Measurements from ENCODE around the gene BEAN1. TPM values are rescaled to one million over a fixed set of nuclear protein-coding genes. Genes with fewer than 3 reads are reported as not detected.

BEAN1 gene
- total and polyA plus RNA-seq, 3 experiments from 2014 or later: 0.09 TPM; not detected in 2

DNA sequence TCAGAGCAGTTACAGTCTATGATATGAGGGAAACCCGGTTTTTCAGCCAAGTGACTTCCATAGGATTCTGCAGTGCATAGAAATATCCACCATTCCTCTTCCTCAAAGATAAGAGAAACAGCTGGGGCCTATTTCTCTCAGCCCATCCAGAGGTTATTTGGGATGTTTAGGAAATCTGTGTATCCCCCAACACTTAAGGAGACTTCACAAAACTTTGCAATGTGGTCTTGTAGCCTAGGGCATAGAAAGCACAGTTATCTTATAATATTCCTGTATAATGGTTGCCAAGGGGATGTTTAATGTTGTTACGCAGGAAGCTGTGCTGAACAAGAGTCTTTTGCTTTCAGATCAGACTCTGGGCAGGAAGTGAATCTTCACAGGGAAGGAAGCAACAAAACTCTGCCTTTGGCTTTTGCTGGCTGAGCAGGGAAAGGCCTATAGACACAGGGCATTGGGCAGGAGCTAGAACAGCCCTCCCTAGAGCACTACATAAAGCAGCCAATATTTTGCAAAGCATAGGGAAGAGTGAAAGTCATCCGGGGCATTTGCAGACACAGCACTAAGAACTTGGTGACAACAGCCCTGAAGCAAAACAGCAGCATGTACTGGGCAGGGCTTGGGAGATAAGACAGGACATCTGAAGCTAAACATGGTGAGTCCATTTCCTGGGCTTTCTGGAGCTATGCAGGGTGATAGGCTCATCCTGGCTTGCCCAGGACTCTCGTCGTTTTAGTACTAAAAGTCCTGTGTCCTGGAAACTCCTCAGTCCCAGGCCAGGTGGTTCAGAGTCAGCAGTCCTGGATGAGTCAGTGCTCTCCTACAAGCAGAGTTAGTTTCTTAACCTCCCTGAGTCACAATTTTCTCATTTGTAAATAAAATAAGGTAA, 18.7 kb upstream of the BEAN1 start:
- peak in 2 of 5 donors; percentile 48 to 64 for DNase-seq
- ChIA-PET POLR2A (no interaction called here), CTCF (interaction anchor here (1.1 to 6.9 kb wide), 9 partner anchors 71 to 465 kb away, joined by 3 to 61 read pairs (median 8); partner anchors contain the start of gene CMTM2)
- Histone ChIP-seq H3K9me3 (ENCODE audit: low read length) (no peaks in the 10 kb centered on the region), H3K27ac (ENCODE audit: low read depth, low read length) (no peak overlapping the region), H3K27me3 (ENCODE audit: insufficient read depth, low read length, poor library complexity, severe bottlenecking) (no peaks in the 10 kb centered on the region), H3K4me1 (ENCODE audit: insufficient read depth, low read length) (peaks cover 21% of the 10 kb centered on the region), H3K4me3 (ENCODE audit: low read length) (peak overlapping the region; percentile 58), H3K36me3 (ENCODE audit: insufficient read depth, low read length) (no peaks in the 10 kb centered on the region)
- Mint-ChIP-seq H3K4me1 (peaks cover 25 to 29% (median 28%) of the 10 kb centered on the region in 3 donors), H3K9me3 (peaks cover 2 to 7% (median 6%) of the 10 kb centered on the region in 5 donors), H3K27me3 (peaks cover 3 to 12% of the 10 kb centered on the region in 2 donors), H3K36me3 (peaks cover 8 to 17% (median 16%) of the 10 kb centered on the region in 3 donors), H3K4me3 (peak overlapping the region; percentile 82 to 94 (median 90)), H3K27ac (peak overlapping the region; percentile 45 to 94 (median 90))

GRCh38 chr16:66409156-66409555, 17.9 kb upstream of the BEAN1 start:
- Mint-ChIP-seq H3K27ac (peak overlapping the region in 5 of 8 donors; percentile 13 to 93 (median 76)), H3K4me3 (peak overlapping the region in 6 of 7 donors; percentile 82 to 94 (median 90)), H3K36me3 (peaks cover 8 to 17% (median 16%) of the 10 kb centered on the region in 3 donors), H3K9me3 (peaks cover 2 to 7% (median 6%) of the 10 kb centered on the region in 5 donors), H3K4me1 (peaks cover 25 to 29% (median 28%) of the 10 kb centered on the region in 3 donors), H3K27me3 (peaks cover 3 to 10% of the 10 kb centered on the region in 2 donors)
- POLR2A ChIA-PET: no interaction called here
- no peak for DNase-seq
- Histone ChIP-seq H3K4me1 (ENCODE audit: insufficient read depth, low read length) (peaks cover 21% of the 10 kb centered on the region), H3K27me3 (ENCODE audit: insufficient read depth, low read length, poor library complexity, severe bottlenecking) (no peaks in the 10 kb centered on the region), H3K36me3 (ENCODE audit: insufficient read depth, low read length) (no peaks in the 10 kb centered on the region), H3K27ac (ENCODE audit: low read depth, low read length) (no peak overlapping the region), H3K4me3 (ENCODE audit: low read length) (peak overlapping the region; percentile 58), H3K9me3 (ENCODE audit: low read length) (no peaks in the 10 kb centered on the region)
- CTCF ChIA-PET: interaction anchor here (1.3 to 6.9 kb wide), 4 partner anchors 70 to 199 kb away, joined by 3 to 61 read pairs (median 42); no protein-coding TSS in a partner anchor

DNA sequence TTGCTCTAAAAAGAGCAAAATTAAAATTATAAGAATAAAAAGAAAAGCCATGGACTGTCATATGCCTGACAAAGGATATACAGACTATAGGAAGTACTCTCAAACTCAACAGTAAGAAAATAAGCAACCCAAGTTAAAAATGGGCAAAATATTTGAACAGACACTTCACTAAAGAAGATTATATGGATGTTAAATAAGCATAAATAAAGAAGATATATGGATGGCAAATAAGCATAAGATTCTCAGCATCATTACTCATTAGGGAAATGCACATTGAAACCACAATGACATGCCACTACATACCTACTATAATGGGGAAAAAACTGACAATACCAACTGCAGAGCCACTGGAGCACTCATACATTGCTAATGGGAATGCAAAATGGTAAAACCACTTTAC, 14.9 kb upstream of the BEAN1 start:
- H3K4me3 Mint-ChIP-seq: no peak overlapping the region
- peaks cover 8 to 17% (median 16%) of the 10 kb centered on the region in 3 donors for H3K36me3 Mint-ChIP-seq
- POLR2A ChIA-PET: no interaction called here
- Histone ChIP-seq H3K36me3 (ENCODE audit: insufficient read depth, low read length) (no peaks in the 10 kb centered on the region), H3K4me1 (ENCODE audit: insufficient read depth, low read length) (peaks cover 17% of the 10 kb centered on the region), H3K27me3 (ENCODE audit: insufficient read depth, low read length, poor library complexity, severe bottlenecking) (no peaks in the 10 kb centered on the region), H3K4me3 (ENCODE audit: low read length) (no peak overlapping the region), H3K9me3 (ENCODE audit: low read length) (no peaks in the 10 kb centered on the region), H3K27ac (ENCODE audit: low read depth, low read length) (no peak overlapping the region)
- H3K27ac Mint-ChIP-seq: no peak overlapping the region
- CTCF ChIA-PET: no interaction called here
- peaks cover 2 to 7% (median 6%) of the 10 kb centered on the region in 5 donors for H3K9me3 Mint-ChIP-seq
- DNase-seq: no peak
- H3K27me3 Mint-ChIP-seq: peaks cover 0 to 5% of the 10 kb centered on the region in 2 donors
- peaks cover 21 to 24% (median 21%) of the 10 kb centered on the region in 3 donors for H3K4me1 Mint-ChIP-seq

GRCh38 chr16:66414891-66415290, 12.2 kb upstream of the BEAN1 start:
- H3K27ac Mint-ChIP-seq: no peak overlapping the region
- no peaks in the 10 kb centered on the region for H3K27me3 ChIP-seq (ENCODE audit: insufficient read depth, low read length, poor library complexity, severe bottlenecking)
- H3K4me3 Mint-ChIP-seq: peak overlapping the region in 1 of 7 donors; percentile 2
- no peaks in the 10 kb centered on the region for H3K36me3 ChIP-seq (ENCODE audit: insufficient read depth, low read length)
- peaks cover 2 to 12% (median 7%) of the 10 kb centered on the region in 3 donors for H3K4me1 Mint-ChIP-seq
- no peak for DNase-seq
- H3K4me3 ChIP-seq (ENCODE audit: low read length): no peak overlapping the region
- POLR2A ChIA-PET: no interaction called here
- H3K36me3 Mint-ChIP-seq: peaks cover 6 to 14% (median 14%) of the 10 kb centered on the region in 3 donors
- H3K27ac ChIP-seq (ENCODE audit: low read depth, low read length): no peak overlapping the region
- CTCF ChIA-PET: interaction anchor here (1.9 kb wide), 1 partner anchor 8 kb away, joined by 7 read pairs; no protein-coding TSS in a partner anchor
- no peaks in the 10 kb centered on the region for H3K9me3 ChIP-seq (ENCODE audit: low read length)
- peaks cover 2 to 7% (median 6%) of the 10 kb centered on the region in 5 donors for H3K9me3 Mint-ChIP-seq
- H3K27me3 Mint-ChIP-seq: peaks cover 5% of the 10 kb centered on the region in 2 donors
- H3K4me1 ChIP-seq (ENCODE audit: insufficient read depth, low read length): no peaks in the 10 kb centered on the region

GRCh38 chr16:66416136-66416535, 11.0 kb upstream of the BEAN1 start:
- peaks cover 2 to 9% (median 7%) of the 10 kb centered on the region in 3 donors for H3K4me1 Mint-ChIP-seq
- H3K9me3 ChIP-seq (ENCODE audit: low read length): no peaks in the 10 kb centered on the region
- H3K27me3 Mint-ChIP-seq: peaks cover 5% of the 10 kb centered on the region in 2 donors

DNA sequence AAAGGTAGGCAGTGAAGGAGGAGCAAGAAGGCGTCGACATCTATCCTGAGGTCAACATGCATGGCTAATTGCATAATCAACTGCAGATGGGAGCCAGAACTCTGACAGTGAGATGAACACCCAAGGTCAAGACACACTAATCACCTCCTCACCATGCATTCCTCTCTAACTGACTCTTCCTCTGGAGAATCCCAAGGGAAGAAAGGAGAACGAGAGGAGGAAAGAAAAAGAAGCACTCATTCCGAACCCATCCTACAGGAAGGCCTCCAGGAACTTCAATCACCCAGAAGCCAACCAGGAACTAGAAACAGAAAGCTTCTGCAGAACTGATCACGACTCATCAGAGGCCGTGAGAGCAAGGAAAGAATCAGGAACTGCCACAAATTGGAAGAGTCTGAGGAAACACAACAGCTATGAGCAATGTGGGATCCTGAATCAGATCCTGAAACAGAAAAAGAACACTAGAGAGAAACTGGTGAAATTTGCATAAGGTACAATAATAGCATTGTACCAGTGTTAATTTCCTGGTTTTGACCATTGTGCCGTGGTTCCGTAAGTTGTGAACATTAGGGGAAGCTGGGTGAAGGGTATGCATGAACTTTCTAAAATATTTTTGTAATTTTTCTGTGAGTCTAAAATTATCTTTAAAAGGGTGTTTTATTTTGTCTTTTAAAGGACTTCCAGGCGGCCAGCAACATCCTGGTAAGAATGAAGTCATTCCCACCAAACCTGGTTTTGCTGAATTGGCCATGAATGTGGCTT, 10.0 kb upstream of the BEAN1 start:
- Histone ChIP-seq H3K27me3 (ENCODE audit: insufficient read depth, low read length, poor library complexity, severe bottlenecking) (no peaks in the 10 kb centered on the region), H3K36me3 (ENCODE audit: insufficient read depth, low read length) (no peaks in the 10 kb centered on the region), H3K4me3 (ENCODE audit: low read length) (no peak overlapping the region), H3K9me3 (ENCODE audit: low read length) (no peaks in the 10 kb centered on the region), H3K27ac (ENCODE audit: low read depth, low read length) (no peak overlapping the region), H3K4me1 (ENCODE audit: insufficient read depth, low read length) (no peaks in the 10 kb centered on the region)
- H3K4me1 Mint-ChIP-seq: peaks cover 2 to 9% (median 7%) of the 10 kb centered on the region in 3 donors
- no peak for DNase-seq
- peaks cover 5 to 13% of the 10 kb centered on the region in 2 donors for H3K27me3 Mint-ChIP-seq
- ChIA-PET CTCF (no interaction called here), POLR2A (no interaction called here)
- H3K9me3 Mint-ChIP-seq: peaks cover 0 to 6% (median 2%) of the 10 kb centered on the region in 5 donors
- peaks cover 0 to 5% (median 0%) of the 10 kb centered on the region in 3 donors for H3K36me3 Mint-ChIP-seq
- peak overlapping the region in 1 of 7 donors; percentile 6 for H3K4me3 Mint-ChIP-seq
- H3K27ac Mint-ChIP-seq: no peak overlapping the region

More at GRCh38 chr16:66416136-66416535, 11.0 kb upstream of the BEAN1 start:
- Histone ChIP-seq H3K27ac (ENCODE audit: low read depth, low read length) (no peak overlapping the region), H3K4me1 (ENCODE audit: insufficient read depth, low read length) (no peaks in the 10 kb centered on the region), H3K27me3 (ENCODE audit: insufficient read depth, low read length, poor library complexity, severe bottlenecking) (no peaks in the 10 kb centered on the region), H3K4me3 (ENCODE audit: low read length) (no peak overlapping the region), H3K36me3 (ENCODE audit: insufficient read depth, low read length) (no peaks in the 10 kb centered on the region)
- Mint-ChIP-seq H3K4me3 (no peak overlapping the region), H3K27ac (no peak overlapping the region), H3K9me3 (peaks cover 2 to 7% (median 6%) of the 10 kb centered on the region in 5 donors), H3K36me3 (peaks cover 4 to 11% (median 5%) of the 10 kb centered on the region in 3 donors)
- ChIA-PET CTCF (interaction anchor here (1.9 kb wide), 1 partner anchor 9 kb away, joined by 7 read pairs; no protein-coding TSS in a partner anchor), POLR2A (no interaction called here)
- DNase-seq: no peak

DNA sequence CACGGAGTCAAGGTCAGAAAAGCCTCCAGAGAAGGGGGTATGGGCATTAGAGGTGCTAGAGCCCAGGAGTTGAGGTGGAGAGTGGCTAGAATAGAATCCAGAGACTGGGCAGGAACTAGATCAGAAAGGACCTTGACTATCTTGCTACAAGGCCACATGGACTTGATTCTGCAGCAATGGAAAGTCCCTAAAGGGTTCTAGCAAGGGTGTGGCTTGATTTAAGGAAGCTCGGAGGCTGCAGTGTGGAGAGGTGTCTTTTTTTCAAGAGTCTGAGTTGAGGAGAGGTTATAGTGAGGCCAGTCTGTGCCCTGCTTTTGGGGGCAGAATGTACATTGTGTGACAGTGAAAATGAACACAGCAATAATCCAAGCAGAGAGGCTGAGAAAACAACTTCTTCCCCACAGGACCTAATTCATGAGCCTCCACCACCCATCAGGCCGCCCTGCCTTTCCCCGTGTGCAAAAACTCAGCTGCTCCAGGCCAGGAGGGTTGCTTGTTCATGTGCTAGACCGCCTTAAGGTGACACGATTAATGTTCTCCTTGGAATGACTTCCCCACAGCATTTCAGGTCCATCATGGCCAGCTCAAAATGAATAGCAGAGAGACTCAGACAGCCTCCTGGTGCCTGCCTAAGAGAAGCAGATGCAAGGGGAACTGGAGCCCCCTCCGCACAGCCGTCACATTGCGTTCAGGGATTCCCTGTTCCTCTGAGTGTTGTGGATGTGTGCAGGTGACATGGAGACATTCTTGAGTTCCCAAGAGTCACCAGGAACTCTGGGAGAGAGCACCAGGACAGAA, 8.7 kb upstream of the BEAN1 start:
- Histone ChIP-seq H3K4me3 (ENCODE audit: low read length) (no peak overlapping the region), H3K27ac (ENCODE audit: low read depth, low read length) (no peak overlapping the region), H3K36me3 (ENCODE audit: insufficient read depth, low read length) (no peaks in the 10 kb centered on the region), H3K9me3 (ENCODE audit: low read length) (no peaks in the 10 kb centered on the region), H3K27me3 (ENCODE audit: insufficient read depth, low read length, poor library complexity, severe bottlenecking) (no peaks in the 10 kb centered on the region), H3K4me1 (ENCODE audit: insufficient read depth, low read length) (no peaks in the 10 kb centered on the region)
- H3K4me1 Mint-ChIP-seq: peaks cover 2 to 9% (median 7%) of the 10 kb centered on the region in 3 donors
- POLR2A ChIA-PET: no interaction called here
- peak overlapping the region in 1 of 8 donors; percentile 16 for H3K27ac Mint-ChIP-seq
- no peaks in the 10 kb centered on the region for H3K36me3 Mint-ChIP-seq
- H3K4me3 Mint-ChIP-seq: peak overlapping the region in 1 of 7 donors; percentile 6
- CTCF ChIA-PET: interaction anchor here (1.3 kb wide), 1 partner anchor 171 kb away, joined by 3 read pairs; no protein-coding TSS in a partner anchor
- H3K27me3 Mint-ChIP-seq: peaks cover 3 to 21% of the 10 kb centered on the region in 2 donors
- H3K9me3 Mint-ChIP-seq: no peaks in the 10 kb centered on the region
- DNase-seq: no peak

Measured in CD8-positive, alpha-beta memory T cell (primary cell).